GM21737 (cell line): ENCODE data around the gene TEKTIP1.
"Not testable (repeated sequence)": the region's sequence is repeated elsewhere in the genome, so short reads cannot be mapped to it uniquely, and the experiment has no call there.

Source experiments
- ATAC-seq: cut with Tn5 transposase; IDR thresholded peaks from one replicate; pipeline ENCODE4 v1.9.1; 2021; ENCODE audit warnings: mild to moderate bottlenecking, moderate library complexity; ENCODE audit not compliant: unreplicated experiment

TEKTIP1 gene

DNA sequence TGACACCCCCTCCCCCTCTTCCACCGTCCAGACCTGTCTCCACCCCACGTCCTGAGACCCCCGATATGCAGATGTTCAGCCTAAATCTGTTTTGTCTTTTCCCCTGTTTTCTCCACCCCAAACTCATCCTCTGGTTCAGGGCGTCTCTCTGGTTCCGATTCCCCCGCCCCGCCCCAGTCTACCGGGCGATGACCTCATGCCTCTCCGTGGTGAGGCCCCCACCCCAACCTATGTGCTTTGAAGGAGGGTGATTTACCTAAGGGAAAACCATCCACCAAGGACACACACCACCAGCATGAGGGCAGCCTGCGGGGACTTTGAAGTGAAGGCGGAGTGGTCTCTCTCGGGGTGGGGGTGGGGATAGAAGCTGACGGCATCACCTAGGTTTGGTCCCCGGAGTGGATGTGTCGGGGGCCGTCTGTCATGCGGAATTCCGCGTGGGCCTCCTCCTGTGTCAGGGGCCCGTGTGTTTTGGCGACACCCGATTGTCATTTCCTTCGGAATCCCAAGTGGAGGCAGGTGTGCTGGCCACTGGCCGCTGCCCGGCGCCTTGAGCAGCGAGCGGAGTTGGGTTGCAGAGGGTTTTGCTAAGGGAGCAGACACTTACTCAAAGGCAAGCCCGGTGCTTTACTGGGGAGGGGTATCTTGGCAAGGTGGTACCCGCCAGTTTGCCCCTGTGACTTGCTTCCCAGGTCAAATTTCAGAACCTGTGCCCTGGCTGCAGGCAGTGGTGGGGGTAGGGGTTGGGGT is 31.4 kb upstream of the TEKTIP1 start:
- ATAC-seq, result no peak

DNA sequence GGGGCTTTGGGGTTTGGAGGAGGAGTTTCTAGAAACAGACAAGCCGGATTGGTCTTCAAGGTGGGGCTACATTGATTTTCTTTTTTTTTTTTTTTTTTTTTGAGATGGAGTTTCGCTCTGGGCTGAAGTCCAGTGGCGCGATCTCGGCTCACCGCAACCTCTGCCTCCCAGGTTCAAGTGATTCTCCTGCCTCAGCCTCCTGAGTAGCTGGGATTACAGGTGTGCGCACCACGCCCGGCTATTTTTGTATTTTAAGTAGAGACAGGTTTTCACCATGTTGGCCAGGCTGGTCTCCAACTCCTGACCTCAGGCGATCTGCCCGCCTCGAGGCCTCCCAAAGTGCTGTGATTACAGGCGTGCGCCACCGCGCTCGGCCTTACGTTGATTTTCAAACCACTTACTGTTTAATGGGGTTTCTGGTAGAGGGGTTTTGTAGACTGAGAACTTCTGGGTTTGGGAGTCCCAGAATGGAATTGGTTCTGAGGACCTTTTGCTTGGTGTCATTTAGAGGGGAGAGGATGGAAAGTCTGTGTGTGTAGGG is 30.8 kb upstream of the TEKTIP1 start:
- ATAC-seq, result not testable (repeated sequence)

DNA sequence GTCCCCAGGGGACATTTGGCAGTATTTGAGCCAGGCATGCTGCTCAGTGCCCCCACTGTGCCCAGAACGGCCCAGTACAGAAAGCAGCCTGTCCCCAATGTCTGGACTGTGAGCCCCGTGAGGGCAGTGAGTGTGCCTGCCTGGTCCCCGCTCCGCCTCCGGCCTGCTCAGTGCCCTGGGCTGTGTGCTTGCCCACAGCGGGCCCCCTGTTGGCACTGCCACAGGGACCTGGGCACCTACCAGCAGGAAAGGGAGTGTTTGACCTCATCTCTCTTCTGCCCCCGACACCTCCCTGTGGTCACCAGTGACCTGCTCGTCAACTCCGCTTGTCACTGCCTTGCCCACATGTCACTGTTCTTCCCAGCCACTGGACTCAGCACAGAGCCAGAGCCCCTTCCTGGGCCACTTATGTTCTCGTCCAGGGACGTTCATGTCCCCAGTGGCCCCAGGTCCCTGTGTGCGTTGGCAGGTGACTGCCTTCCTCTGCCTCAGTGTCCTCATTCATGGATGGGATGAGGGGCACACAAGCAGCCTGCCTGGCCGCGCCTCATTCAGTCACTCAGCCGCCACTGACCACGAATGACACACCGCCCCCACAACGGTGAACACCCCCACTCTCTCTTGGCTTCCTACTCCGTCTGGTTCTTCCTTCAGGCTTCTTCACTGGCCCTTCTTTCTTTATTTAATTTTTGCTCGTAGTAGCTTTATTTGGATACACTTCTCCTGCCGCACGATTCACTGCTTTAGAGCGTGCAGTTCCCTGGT is 30.0 kb upstream of the TEKTIP1 start:
- no peak for ATAC-seq

DNA sequence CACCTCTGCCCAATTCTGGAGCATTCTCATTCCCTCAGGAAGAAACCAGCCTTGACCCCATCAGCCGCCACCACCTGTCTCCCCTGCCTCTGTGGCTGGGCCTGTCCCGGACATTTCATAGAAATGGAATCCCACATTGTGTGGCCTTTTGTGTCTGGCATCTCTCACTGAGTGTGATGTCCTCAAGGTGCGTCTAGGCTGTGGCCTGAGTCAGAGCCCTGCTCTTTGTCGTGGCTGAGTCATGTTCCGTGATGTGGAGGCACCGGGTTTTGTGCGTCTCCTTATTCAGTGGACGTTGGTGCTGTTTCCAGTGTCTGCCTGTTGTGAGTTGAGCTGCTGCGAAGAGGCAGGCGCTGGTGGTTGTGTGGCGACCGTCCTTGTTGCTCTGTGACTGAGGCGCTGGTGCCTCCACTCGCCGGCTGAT is 29.4 kb upstream of the TEKTIP1 start:
- no peak for ATAC-seq

DNA sequence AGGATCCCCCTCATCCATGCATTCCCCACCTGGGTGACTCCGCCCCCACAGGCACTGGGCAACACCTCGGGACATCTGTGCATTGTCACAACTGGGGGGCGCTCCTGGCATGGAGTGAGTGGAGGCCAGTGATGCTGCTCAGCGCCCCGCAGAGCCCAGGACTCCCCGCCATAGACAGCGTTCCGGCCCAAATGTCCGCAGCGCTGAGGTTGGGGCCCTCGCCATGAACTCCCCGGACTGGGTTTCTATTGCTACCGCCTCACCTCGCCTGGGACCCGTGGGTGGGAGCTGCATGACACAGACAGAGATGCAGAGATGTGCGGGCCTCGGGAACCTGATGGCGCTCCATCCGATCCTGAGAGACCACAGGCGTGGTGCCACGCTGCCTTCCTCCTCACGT is 28.2 kb upstream of the TEKTIP1 start:
- ATAC-seq, result no peak

DNA sequence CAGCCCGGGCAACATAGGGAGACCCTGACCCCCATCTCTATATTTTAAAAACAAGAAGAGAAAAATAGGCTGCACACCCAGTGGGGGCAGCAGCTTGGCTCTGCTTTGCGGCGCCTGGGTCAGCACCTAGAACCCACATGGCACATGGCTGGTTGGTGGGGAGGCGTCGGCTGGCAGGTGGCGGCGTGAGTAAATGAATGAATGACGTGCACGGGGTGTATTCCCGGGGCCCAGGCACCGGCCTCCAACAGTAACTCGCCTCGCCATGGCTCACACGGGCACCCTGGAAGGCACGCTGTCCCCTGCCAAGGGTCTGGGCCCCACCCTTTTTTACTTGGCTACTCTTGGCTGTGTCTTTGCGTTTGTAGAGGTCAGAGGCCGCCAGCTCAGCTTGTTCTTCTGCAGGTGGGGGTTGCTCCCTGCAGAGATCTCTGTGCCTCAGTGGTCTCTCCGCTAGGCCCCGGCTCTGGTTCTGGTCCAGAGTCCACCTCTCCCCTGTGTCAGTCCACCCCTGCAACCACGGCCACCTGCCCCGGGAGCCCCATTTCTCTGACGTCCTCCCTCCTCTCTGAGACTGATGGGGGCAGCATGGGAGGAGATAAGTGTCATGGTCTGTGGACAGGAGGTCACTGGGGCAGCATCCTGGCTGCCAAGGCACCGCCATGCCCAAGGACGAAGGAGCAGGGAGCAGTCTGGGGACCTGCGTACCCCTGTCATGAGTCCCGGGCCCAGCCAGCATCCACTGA is 27.3 kb upstream of the TEKTIP1 start:
- no peak for ATAC-seq

DNA sequence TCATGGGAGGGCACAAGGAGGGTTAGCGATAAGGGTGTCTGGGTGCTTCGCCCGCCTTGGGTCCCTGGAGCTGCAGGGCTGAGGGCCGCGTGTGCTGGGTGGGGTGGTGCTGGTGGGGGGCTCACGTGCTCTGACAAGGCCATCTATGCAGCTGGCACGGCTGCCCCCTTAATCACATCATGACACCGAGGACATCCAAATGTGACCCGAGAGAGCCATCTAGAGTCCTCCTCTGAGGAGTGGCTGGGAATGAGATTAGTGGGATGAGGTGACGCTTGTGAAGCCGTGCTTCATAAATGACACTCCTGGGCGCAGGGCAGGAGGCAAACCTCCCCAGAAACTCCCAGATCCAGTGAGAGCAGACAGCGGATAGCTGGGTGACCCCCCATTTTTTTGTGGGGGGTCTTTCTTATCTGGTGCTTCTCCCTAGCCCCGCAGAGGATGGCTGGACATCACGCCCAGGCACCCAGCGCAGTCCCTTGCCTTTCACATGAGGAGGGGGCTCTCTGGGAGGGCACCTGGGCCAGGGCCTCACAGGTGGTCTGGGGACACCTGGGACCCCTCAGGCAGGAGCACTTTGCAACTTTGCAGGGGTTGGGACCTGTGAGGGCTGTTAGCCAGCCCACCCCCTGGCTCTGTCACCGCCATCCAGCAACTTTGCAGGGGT is 26.3 kb upstream of the TEKTIP1 start:
- ATAC-seq, result no peak

DNA sequence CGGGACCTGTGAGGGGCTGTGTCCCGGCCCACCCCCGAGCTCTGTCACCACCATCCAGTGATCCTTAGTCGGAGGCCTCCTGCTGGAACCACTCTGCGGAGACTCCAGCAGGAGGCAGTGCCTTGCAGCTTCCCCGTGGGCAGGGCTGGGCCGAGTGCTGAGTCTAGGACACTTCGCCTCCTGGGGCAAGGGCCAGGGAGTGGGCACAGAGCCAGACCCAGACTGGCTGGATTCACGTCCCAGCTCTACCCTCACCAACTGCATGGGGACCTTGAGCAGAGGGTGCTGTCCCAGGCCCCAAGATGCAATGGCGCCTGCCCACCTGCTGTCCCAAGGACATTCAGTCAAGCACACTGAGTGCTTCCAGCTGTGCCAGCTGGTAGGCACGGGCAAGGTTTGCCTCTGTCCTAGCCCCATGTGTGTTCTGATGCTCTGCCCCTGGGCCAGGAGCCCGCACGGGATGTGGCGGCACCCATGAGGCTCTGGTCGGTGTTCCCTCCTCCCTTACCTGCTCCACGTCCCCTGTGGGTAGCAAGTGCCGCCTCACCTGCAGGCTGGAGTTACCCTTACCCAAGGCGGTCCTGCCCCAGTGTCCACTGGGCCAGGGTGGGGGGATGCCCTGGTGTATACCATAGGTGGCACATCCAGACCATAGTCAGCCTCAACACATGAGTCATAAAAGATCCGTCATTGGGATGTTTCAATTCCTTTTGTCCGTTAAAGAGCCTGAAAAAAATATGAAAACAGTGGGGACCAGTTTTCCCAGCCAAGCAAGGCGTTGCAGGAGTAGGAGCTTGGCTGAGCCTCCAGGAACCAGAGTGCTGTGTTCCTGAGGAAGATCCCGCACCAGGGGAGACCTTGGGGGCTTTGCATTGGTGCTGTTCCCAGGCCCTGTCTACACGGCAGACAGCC is 25.5 kb upstream of the TEKTIP1 start:
- ATAC-seq, result no peak

DNA sequence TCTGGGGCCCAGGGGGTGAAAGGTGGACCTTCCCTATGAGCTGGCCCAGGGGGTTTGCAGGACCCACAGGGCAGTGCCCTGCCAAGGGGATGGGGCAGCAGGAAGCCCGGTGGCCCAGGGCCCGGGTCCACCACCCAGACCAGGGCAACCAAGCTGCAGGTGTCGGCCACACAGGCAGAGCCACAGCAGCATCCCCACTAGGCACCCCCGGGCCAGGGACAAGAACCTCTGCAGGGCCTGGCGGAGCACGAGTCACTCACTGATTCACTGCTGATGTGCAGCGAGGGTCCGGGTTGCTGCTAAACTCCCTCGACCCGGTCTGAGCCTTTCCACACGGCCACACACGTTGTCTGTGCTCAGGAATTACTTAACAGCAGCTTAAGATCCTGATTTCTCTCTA is 24.0 kb upstream of the TEKTIP1 start:
- ATAC-seq, result no peak

DNA sequence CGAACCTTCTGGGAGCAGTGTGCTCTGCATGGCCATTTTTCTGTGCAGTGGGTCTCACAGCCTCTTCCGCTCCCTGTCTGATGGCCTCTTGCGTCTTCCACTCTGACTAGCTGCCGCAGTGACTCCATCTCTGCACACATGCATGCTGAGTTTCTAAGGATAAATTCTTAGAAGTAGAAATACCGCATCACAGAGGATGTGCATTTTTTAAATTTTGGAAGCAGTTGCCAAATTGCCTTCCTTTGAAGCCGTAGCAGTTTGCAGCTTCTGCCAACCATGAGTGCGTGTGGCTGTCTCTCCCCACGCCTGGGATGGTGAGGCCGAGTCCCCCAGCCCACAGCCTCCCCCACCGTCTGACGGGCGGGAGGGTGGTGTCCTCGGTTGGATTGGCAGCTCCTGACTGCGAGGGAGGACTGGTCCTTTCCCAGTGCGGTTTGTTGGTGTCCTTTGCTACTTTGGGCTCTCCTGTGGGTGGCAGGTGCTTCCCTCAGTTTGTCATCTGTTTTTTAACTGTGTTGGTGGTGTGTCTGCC is 23.0 kb upstream of the TEKTIP1 start:
- ATAC-seq, result no peak

DNA sequence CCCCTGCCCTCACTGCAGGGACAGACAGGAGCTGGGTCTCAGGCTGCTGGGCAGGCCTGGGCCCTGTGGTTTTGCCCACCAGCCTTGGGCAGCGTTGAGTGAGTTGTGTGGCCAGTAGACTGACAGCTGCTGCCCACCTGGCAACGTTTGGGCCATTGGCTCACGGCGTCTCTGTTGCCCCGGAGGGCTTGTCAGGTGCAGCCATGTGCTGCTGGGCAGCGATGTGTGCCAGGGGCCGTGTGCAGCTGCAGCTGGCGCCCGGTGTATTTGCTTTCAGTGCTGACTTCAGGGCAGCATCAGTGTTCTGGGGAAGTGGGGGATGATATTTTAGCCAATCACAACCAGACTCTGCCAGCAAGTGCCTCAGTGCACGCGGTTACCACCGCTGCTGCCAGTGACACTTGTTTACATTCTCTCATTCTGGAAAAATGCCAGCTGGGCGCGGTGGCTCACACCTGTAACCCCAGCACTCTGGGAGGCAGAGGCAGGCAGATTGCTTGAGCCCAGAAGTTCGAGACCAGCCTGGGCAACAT is 22.2 kb upstream of the TEKTIP1 start:
- no peak for ATAC-seq

DNA sequence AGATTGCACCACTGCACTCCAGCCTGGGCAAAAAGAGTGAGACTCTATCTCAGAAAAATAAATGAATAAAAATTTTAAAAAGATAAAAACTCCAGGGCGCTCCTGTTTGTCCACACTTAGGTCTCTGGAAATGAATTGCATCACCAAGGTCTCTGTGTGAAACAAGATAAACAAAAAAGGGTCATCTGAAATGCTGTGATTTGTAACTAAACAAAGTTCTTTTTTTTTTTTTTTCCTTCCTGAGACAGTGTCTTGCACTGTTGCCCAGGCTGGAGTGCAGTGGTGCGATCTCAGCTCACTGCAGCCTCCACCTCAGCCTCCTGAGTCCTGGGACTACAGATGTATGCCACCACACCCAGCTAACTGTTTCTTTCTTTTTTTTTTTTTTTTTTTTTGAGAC is 21.3 kb upstream of the TEKTIP1 start:
- ATAC-seq, result no peak

DNA sequence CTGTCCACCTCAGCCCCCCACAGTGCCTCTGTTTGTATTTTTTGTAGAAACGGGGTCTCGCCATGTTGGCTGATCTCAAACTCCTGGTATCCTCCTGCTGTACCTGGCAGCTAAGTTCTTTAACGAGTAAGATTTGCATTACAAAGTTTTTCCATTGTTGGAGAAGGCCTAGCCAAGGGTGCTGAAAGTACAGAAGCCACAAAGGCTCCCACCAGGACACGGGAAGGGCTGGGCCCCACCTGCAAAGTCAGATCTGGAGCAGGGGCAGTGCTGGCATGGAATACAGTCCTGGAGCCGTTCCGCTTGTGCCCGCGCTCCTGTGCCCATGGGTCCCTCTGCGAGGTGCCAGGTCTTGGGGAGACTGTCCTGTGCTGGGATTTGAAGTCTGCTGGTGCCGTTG is 20.7 kb upstream of the TEKTIP1 start:
- ATAC-seq, result no peak

DNA sequence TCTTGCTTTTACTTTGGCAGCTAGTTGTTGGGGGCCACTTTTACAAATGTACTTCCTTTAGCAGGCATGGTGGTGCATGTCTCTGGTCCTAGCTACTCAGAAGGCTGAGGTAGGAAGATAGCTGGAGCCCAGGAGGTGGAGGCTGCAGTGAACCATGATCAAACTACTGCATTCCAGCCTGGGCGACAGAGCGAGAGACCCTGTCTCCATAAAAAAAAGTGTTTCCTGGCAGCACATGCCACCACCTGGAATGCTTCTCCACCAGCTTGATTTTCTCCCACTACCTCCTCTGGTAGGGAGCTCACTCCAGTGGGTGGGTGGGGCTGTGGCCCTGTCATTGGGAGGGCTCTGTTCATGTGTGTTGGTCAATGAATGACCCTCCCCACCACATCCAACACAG is 20.3 kb upstream of the TEKTIP1 start:
- no peak for ATAC-seq

DNA sequence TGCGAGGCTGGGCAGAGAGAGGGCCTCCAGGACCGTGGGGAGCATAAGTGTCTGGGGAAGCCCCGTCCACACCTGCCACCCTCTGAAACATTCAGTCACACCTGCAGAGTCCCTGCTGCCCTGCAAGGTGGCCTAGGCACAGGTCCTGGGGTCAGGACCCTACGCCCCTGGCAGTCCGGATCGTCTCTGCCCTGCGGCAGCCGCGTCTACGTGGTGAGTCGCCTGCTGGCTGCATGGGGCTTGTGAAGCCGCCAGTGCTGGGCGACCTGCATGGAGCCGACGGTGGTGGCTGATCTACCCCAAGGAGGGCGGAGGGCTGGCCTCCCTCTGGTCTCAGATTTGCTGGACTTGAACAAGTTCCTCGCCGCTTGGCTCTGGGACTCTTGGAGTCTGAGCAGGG is 19.8 kb upstream of the TEKTIP1 start:
- ATAC-seq, result no peak

DNA sequence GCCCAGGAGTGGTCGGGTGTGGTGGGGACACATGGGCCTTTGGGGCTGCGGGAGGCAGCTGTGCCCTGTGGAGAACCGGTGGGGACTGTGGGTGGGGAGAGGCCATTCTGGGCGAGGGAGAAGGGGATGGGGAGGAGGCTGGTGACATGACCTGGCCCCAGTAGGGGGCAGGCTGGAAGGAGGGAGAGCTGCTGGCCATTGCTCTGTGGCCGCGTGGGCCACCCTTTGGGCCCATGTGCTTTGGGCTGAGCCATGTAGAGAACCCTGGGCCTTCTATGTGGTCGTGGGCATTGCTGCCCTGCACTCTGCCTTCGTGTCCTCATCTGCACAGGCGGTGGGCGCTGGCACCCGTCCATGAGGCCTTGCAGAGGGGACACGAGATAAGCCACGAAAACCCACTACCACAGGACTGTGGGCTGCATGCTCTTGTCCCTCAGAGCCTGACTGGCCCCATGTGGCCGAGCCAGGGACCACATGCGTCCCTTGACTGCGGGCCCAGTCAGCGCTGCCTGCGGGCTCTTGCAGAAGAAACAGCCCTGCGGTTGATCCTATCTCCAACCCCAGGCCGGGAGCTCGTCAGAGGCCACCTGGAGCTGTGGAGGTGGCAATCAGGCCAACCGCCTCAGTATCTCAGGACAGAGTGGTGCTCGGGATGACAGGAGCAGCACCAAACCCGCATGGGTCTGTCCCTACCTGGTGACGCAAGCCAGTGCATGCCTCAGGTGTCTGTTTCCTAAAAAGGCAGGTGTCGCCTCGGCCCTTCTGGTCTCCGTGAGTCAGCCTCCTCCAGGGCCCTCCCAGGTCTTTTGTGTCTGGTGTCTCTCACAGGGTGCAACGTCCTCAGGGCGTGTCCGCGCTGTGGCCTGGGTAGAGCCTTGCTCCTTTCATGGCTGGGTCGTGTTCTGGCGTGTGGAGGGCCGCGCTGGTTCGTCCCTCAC is 18.5 kb upstream of the TEKTIP1 start:
- no peak for ATAC-seq

DNA sequence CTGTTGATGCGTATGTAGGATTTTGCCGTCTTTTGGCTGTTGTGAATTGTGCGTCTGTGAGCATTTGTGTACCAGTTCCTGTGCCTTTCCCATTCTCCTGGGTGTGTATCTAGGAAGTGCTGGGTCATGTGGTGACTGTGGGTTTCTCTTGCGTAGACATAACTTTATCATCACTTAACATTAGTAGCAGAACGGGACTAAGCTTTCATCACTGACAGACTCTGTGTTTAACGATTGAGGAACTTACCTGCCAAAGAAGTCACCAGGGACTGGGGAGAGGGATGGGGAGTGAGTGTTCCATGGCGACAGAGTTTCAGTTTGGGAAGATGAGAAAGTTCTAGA is 17.9 kb upstream of the TEKTIP1 start:
- ATAC-seq, result no peak
